IPS DF 6.9 (cell line): ENCODE results near the gene JAK1.

ENCODE experiments used
- DNase-seq: peaks from one replicate; pipeline ENCODE4 v3.0.0-alpha.2; 2013; ENCODE audit warnings: low read depth, low spot score
- H3K27ac ChIP-seq: one replicate; pipeline ENCODE4 v1.5.1; 2013; ENCODE audit warnings: low read length, control low read depth
- H3K27me3 ChIP-seq: 2 replicates; pipeline ENCODE4 v1.6.1; 2013; ENCODE audit warnings: mild to moderate bottlenecking, low read length; ENCODE audit not compliant: control insufficient read depth, insufficient read depth
- H3K36me3 ChIP-seq: 2 replicates; pipeline ENCODE4 v1.6.1; 2013; ENCODE audit warnings: low read length; ENCODE audit not compliant: control insufficient read depth, insufficient read depth
- H3K4me1 ChIP-seq: 2 replicates; pipeline ENCODE4 v1.6.1; 2013; ENCODE audit warnings: low read length; ENCODE audit not compliant: control insufficient read depth, insufficient read depth
- H3K4me3 ChIP-seq: 2 replicates; pipeline ENCODE4 v1.5.1; 2013; ENCODE audit warnings: mild to moderate bottlenecking, low read length
- H3K9me3 ChIP-seq: 2 replicates; pipeline ENCODE4 v1.6.1; 2013; ENCODE audit warnings: low read length, inconsistent platforms; ENCODE audit not compliant: control insufficient read depth, insufficient read depth
- WGBS: extraction: QIAGEN DNeasy Blood & Tissue Kit; methylation state at CpG from one replicate; pipeline ENCODE4 v1.1.7; 2013; ENCODE audit warnings: mixed read lengths, missing lambda C conversion rate; ENCODE audit not compliant: insufficient read length, insufficient coverage; 5-methylcytosine and 5-hydroxymethylcytosine counted together

Gene JAK1

DNA sequence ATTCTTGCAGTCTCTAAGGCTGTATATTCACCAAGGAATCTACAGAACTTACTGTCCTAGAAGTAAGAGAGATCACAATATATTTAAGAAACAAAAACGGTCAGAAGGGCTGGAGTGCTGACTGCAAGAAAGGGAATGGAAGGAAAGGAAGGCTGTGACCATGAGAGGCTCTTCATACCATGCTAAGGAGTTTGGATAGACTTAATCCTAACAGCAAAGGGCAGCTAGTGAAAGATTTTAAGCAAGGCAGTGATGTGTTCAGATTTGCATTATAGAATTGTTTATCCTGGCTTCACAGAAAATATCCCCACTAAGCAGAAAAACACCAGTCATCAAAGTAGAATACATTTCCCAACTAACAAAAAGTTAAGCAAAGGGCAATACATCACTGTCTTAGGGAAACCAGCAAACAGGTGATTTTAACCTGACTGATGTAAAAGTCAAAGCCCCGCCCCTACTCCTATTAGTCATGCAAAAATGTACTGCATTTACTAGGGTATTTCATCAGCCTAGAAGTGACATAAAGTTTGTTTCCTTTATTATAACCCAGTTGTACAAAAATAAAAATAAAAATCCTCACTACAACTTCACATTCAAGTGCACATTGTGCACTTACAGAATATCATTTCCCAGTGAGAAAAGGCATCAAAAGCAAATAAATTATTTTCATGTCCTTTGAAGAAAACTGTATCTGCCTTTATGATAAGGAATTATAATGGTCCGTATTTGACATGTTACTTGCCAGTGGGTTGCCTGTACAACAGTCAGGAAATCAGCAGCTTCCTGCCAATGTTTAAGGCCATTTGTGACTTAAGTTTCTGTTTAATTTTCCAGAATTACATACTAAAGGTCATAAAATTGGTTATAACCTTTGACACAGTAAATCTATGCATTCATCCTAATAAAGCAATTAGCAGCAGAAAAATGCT lies 17.2 kb downstream of the JAK1 start:
- Histone ChIP-seq H3K27me3 (no peaks in the 10 kb centered on the region), H3K4me3 (no peak overlapping the region), H3K27ac (no peak overlapping the region), H3K9me3 (no peaks in the 10 kb centered on the region), H3K36me3 (no peaks in the 10 kb centered on the region), H3K4me1 (no peaks in the 10 kb centered on the region)
- no peak for DNase-seq
- WGBS = no CpG with 5 or more reads among the region's 3 CpGs

GRCh38 chr1:64948216-64948615 lies 18.1 kb downstream of the JAK1 start:
- no peaks in the 10 kb centered on the region for H3K27me3 ChIP-seq
- H3K27ac ChIP-seq = no peak overlapping the region
- no peaks in the 10 kb centered on the region for H3K36me3 ChIP-seq
- H3K4me3 ChIP-seq = no peak overlapping the region
- no peaks in the 10 kb centered on the region for H3K4me1 ChIP-seq
- H3K9me3 ChIP-seq = no peaks in the 10 kb centered on the region
- no peak for DNase-seq
- WGBS = no CpG with 5 or more reads among the region's 2 CpGs

DNA sequence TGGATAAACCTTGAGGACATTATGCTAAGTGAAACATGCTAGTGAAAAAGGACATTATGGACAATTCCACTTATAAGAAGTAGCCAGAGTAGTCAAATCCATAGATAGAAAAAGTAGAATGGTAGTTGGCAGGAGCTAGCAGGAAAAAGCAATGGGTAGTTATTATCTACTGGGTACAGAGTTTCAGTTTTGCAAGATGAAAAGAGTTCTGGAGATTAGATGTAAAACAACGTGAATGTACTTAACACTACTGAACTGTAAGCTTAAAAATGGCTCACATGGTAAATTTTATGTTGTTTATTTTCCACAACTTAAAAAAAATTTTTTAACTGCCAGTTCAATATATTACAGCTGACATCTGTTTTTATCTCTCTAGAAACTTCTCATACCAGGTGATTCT lies 19.4 kb downstream of the JAK1 start:
- Histone ChIP-seq H3K9me3 (no peaks in the 10 kb centered on the region), H3K27me3 (no peaks in the 10 kb centered on the region), H3K27ac (no peak overlapping the region), H3K36me3 (no peaks in the 10 kb centered on the region), H3K4me3 (no peak overlapping the region), H3K4me1 (no peaks in the 10 kb centered on the region)
- DNase-seq = no peak
- no CpG with 5 or more reads among the region's 1 CpG for WGBS

DNA sequence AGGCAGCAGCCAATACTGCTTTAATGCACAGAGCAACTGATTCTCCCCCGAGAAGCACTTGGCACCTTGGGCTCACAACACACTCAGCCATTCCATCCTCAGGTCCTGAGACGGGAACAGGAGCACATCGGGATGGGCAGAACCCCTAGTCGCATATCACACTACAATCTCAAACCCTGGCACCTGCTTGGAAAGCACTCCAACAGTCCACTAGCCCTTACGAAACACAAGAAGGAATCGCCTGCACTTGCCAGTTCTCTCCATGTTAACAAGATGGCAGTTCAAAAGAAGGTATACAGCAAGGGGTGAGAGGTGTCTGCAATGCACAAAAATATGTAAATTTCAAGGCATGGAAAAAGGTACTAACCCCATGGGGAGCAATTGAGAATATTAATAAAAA lies 21.4 kb downstream of the JAK1 start:
- WGBS = no CpG with 5 or more reads among the region's 6 CpGs
- Histone ChIP-seq H3K36me3 (no peaks in the 10 kb centered on the region), H3K27me3 (no peaks in the 10 kb centered on the region), H3K4me1 (no peaks in the 10 kb centered on the region), H3K9me3 (no peaks in the 10 kb centered on the region), H3K4me3 (no peak overlapping the region), H3K27ac (no peak overlapping the region)
- DNase-seq = no peak

DNA sequence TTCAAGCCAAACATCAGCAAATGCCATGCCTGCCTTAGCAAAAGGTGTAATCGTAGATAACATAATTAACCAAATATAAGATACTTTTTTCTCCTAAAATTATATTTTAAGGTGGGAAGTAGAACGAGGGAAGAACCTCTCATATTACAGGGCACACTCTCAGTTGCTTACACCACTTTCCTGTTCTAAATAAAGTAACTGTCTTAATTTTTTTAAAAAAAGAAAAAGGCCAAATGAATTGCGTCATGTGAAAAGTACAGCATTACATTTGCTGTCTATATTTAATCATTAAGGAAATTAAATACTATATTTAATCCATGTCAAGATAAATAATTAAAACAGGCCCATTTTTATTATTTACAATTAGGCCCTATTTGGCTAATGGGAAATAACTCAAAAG lies 23.7 kb downstream of the JAK1 start:
- WGBS = no CpG with 5 or more reads among the region's 3 CpGs
- H3K27ac ChIP-seq = no peak overlapping the region
- no peak for DNase-seq
- no peak overlapping the region for H3K4me3 ChIP-seq
- H3K27me3 ChIP-seq = no peaks in the 10 kb centered on the region
- no peaks in the 10 kb centered on the region for H3K36me3 ChIP-seq
- no peaks in the 10 kb centered on the region for H3K4me1 ChIP-seq
- H3K9me3 ChIP-seq = no peaks in the 10 kb centered on the region

DNA sequence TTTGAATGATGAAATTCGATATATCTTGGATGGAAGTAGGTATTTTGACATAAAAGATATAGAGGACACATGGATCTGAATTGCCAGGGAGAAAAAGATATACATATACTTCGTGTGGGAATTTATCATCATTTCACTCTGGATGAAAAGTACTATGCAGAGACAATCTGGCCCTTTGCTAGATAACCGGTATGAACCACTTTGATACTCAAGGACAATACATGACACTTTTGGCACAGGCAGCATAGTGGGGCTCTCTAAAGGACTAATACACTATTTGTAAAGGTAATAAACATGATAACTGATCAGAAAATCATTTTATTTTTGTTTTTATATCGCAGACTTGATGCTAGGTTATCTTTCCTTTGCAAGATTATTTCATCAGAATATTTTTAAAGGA lies 24.2 kb downstream of the JAK1 start:
- no peaks in the 10 kb centered on the region for H3K36me3 ChIP-seq
- no peaks in the 10 kb centered on the region for H3K9me3 ChIP-seq
- no peak for DNase-seq
- WGBS = no CpG with 5 or more reads among the region's 4 CpGs
- no peaks in the 10 kb centered on the region for H3K4me1 ChIP-seq
- no peaks in the 10 kb centered on the region for H3K27me3 ChIP-seq
- H3K27ac ChIP-seq = no peak overlapping the region
- no peak overlapping the region for H3K4me3 ChIP-seq

- no peaks in the 10 kb centered on the region for H3K4me1 ChIP-seq
- no peak for DNase-seq
- no peaks in the 10 kb centered on the region for H3K36me3 ChIP-seq
- no peak overlapping the region for H3K27ac ChIP-seq
- no CpG with 5 or more reads among the region's 5 CpGs for WGBS
- no peaks in the 10 kb centered on the region for H3K9me3 ChIP-seq
- H3K27me3 ChIP-seq = no peaks in the 10 kb centered on the region
- no peak overlapping the region for H3K4me3 ChIP-seq
Observed at GRCh38 chr1:64941461-64942117, 24.8 kb downstream of the JAK1 start.

DNA sequence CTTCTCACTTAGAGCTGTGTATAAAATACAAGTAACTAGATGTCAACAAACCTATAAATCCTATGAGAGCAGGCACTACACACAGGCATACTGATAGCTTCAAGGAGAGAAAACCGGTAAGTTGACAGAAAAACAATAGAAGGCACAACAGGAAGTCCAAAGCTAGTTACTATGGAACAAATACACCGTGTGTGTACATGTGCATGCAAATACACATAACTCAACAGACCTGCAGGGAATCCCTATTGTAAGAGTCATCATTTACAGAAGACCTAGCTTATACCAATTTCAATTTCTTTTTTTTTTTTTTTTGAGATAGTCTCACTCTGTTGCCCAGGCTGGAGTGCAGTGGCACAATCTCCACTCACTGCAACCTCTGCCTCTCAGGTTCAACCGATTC lies 26.3 kb downstream of the JAK1 start:
- no peaks in the 10 kb centered on the region for H3K36me3 ChIP-seq
- no peaks in the 10 kb centered on the region for H3K4me1 ChIP-seq
- H3K4me3 ChIP-seq = no peak overlapping the region
- no CpG with 5 or more reads among the region's 3 CpGs for WGBS
- H3K27ac ChIP-seq = no peak overlapping the region
- H3K27me3 ChIP-seq = no peaks in the 10 kb centered on the region
- DNase-seq = no peak
- no peaks in the 10 kb centered on the region for H3K9me3 ChIP-seq

DNA sequence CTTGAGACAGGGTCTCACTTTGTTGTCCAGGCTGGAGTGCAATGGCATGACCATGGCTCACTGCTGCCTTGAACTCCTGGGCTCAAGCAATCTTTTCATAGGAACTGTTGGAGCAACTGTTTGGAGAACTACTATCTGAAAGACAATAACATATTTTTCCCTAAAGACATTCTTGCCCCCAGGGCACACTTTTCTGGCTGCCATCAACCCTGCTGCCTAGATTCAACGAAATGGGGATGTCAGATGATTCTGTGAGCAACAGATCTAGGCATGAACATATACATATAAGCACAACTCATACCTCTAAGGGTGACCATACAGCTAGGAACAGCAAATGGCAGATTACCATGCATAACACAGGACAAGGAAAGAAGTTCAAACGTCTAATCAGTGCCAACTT lies 27.4 kb downstream of the JAK1 start:
- no peak for DNase-seq
- no peaks in the 10 kb centered on the region for H3K36me3 ChIP-seq
- no peaks in the 10 kb centered on the region for H3K27me3 ChIP-seq
- no peaks in the 10 kb centered on the region for H3K9me3 ChIP-seq
- H3K4me3 ChIP-seq = no peak overlapping the region
- no CpG with 5 or more reads among the region's 2 CpGs for WGBS
- H3K4me1 ChIP-seq = no peaks in the 10 kb centered on the region
- H3K27ac ChIP-seq = no peak overlapping the region

- H3K9me3 ChIP-seq = no peaks in the 10 kb centered on the region
- H3K4me3 ChIP-seq = no peak overlapping the region
- no peaks in the 10 kb centered on the region for H3K27me3 ChIP-seq
- DNase-seq = no peak
- no peaks in the 10 kb centered on the region for H3K36me3 ChIP-seq
- H3K27ac ChIP-seq = no peak overlapping the region
- WGBS = no CpG with 5 or more reads among the region's 1 CpG
- no peaks in the 10 kb centered on the region for H3K4me1 ChIP-seq
Observed at GRCh38 chr1:64936956-64937355, 29.4 kb downstream of the JAK1 start.
